MM.1S (cell line): Measurements from ENCODE around the gene TNIP1.

Experiments used
- DNase-seq: peaks from one replicate; pipeline ENCODE4 v3.0.0-alpha.2; 2015
- H2AFZ ChIP-seq: fragments of 300-600 bp; sonication (generic); 2 replicates; pipeline ENCODE4 v1.6.0; 2016; ENCODE audit warnings: antibody characterized with exemption, low read length
- H3F3A ChIP-seq: fragments of 300-600 bp; sonication (generic); 2 replicates; pipeline ENCODE4 v1.6.1; 2016; ENCODE audit warnings: mild to moderate bottlenecking, antibody characterized with exemption, low read length, moderate library complexity, mixed read lengths; ENCODE audit not compliant: insufficient read depth
- H3K27ac ChIP-seq: fragments of 300-600 bp; sonication (generic); 2 replicates; pipeline ENCODE4 v1.5.1; 2016; ENCODE audit warnings: mild to moderate bottlenecking, low read length
- H3K27me3 ChIP-seq: fragments of 300-600 bp; sonication (generic); replicated peaks from 2 replicates; pipeline ENCODE4 v1.6.0; 2016; ENCODE audit warnings: low read length; ENCODE audit not compliant: insufficient read depth
- H3K36me3 ChIP-seq: fragments of 300-600 bp; sonication (generic); replicated peaks from 2 replicates; pipeline ENCODE4 v1.6.1; 2016; ENCODE audit warnings: mild to moderate bottlenecking, low read length, mixed read lengths; ENCODE audit not compliant: insufficient read depth
- H3K4me1 ChIP-seq: fragments of 300-600 bp; sonication (generic); 2 replicates; pipeline ENCODE4 v1.6.1; 2016; ENCODE audit warnings: low read length, mixed read lengths
- H3K4me2 ChIP-seq: fragments of 300-600 bp; sonication (generic); 2 replicates; pipeline ENCODE4 v1.6.0; 2016; ENCODE audit warnings: low read depth, low read length
- H3K4me3 ChIP-seq: fragments of 300-600 bp; sonication (generic); 2 replicates; pipeline ENCODE4 v1.5.1; 2016; ENCODE audit warnings: low read length, mixed read lengths
- H3K79me2 ChIP-seq: fragments of 300-600 bp; sonication (generic); 2 replicates; pipeline ENCODE4 v1.6.1; 2016; ENCODE audit warnings: mixed run types, low read length, mixed read lengths
- H3K9ac ChIP-seq: fragments of 300-600 bp; sonication (generic); 2 replicates; pipeline ENCODE4 v1.6.1; 2016; ENCODE audit warnings: low read length, mixed read lengths
- H3K9me2 ChIP-seq: fragments of 300-600 bp; sonication (generic); replicated peaks from 2 replicates; pipeline ENCODE4 v1.6.1; 2016; ENCODE audit warnings: mild to moderate bottlenecking, low read length, mixed read lengths; ENCODE audit not compliant: insufficient read depth
- H3K9me3 ChIP-seq: fragments of 300-600 bp; sonication (generic); replicated peaks from 2 replicates; pipeline ENCODE4 v1.6.1; 2016; ENCODE audit warnings: mild to moderate bottlenecking, low read length, mixed read lengths; ENCODE audit not compliant: insufficient read depth
- H4K20me1 ChIP-seq: fragments of 300-600 bp; sonication (generic); 2 replicates; pipeline ENCODE4 v1.6.1; 2016; ENCODE audit warnings: mild to moderate bottlenecking, low read length, moderate library complexity, mixed read lengths; ENCODE audit not compliant: insufficient read depth
- CTCF ChIP-seq: fragments of 300-600 bp; sonication (generic); IDR thresholded peaks from 2 replicates; pipeline ENCODE4 v1.5.1; 2016; ENCODE audit warnings: antibody characterized with exemption, low read length, mixed read lengths
- EZH2 ChIP-seq: fragments of 300-600 bp; sonication (generic); optimal IDR thresholded peaks from 2 replicates; pipeline ENCODE3; 2017; ENCODE audit warnings: low read depth, mild to moderate bottlenecking, antibody characterized with exemption, low read length, mixed read lengths
- EZH2phosphoT487 ChIP-seq: fragments of 300-600 bp; sonication (generic); IDR thresholded peaks from 2 replicates; pipeline ENCODE4 v1.6.1; 2018; ENCODE audit warnings: antibody characterized with exemption, low read length

Gene TNIP1

GRCh38 chr5:151048526-151048925 lies 32.3 kb downstream of the TNIP1 start:
- Histone ChIP-seq H3K27ac (no peak overlapping the region), H3K4me3 (no peak overlapping the region), H3K9ac (no peak overlapping the region), H2AFZ (no peak overlapping the region), H3K4me1 (no peaks in the 10 kb centered on the region), H3K9me2 (no peaks in the 10 kb centered on the region), H3F3A (no peaks in the 10 kb centered on the region), H3K79me2 (0 out of 2 replicates have a peak, but pooled peaks cover 5% of the 10 kb centered on the region), H3K9me3 (no peaks in the 10 kb centered on the region), H3K27me3 (no peaks in the 10 kb centered on the region), H3K4me2 (no peak overlapping the region), H4K20me1 (no peaks in the 10 kb centered on the region), H3K36me3 (peaks cover 3% of the 10 kb centered on the region)
- TF ChIP-seq EZH2: no peak
- TF ChIP-seq EZH2phosphoT487: no peak
- TF ChIP-seq CTCF: no peak
- DNase-seq: no peak

GRCh38 chr5:151047814-151048425 lies 32.9 kb downstream of the TNIP1 start:
- DNase-seq: no peak
- Histone ChIP-seq H3K79me2 (0 out of 2 replicates have a peak, but pooled peaks cover 5% of the 10 kb centered on the region), H3K9me3 (no peaks in the 10 kb centered on the region), H3F3A (no peaks in the 10 kb centered on the region), H3K9me2 (no peaks in the 10 kb centered on the region), H3K4me2 (no peak overlapping the region), H3K4me3 (no peak overlapping the region), H3K4me1 (no peaks in the 10 kb centered on the region), H3K9ac (no peak overlapping the region), H3K27ac (no peak overlapping the region), H4K20me1 (no peaks in the 10 kb centered on the region), H2AFZ (no peak overlapping the region), H3K36me3 (peaks cover 3% of the 10 kb centered on the region), H3K27me3 (no peaks in the 10 kb centered on the region)
- TF ChIP-seq EZH2 (no peak), CTCF (peak; percentile 80)

GRCh38 chr5:151042453-151043093 lies 38.3 kb downstream of the TNIP1 start:
- H3K4me2 ChIP-seq: no peak overlapping the region
- no peaks in the 10 kb centered on the region for H3K9me3 ChIP-seq
- H3K4me3 ChIP-seq: no peak overlapping the region
- DNase-seq: no peak
- no peaks in the 10 kb centered on the region for H3K9me2 ChIP-seq
- no peaks in the 10 kb centered on the region for H3K27me3 ChIP-seq
- no peak for TF ChIP-seq EZH2phosphoT487
- no peak for TF ChIP-seq EZH2
- TF ChIP-seq CTCF: no peak
- H4K20me1 ChIP-seq: no peaks in the 10 kb centered on the region
- no peaks in the 10 kb centered on the region for H3K4me1 ChIP-seq
- no peaks in the 10 kb centered on the region for H3K79me2 ChIP-seq
- peaks cover 5% of the 10 kb centered on the region; the same call in 1 of the 2 replicates for H3K36me3 ChIP-seq
- no peak overlapping the region for H3K27ac ChIP-seq
- H3K9ac ChIP-seq: no peak overlapping the region
- no peaks in the 10 kb centered on the region for H3F3A ChIP-seq
- no peak overlapping the region for H2AFZ ChIP-seq
